Hypothalamus (tissue), 51 donors: ENCODE measurements around the gene ZNF273.
"Not testable (repeated sequence)": the region's sequence is repeated elsewhere in the genome, so short reads cannot be mapped to it uniquely, and the experiment has no call there.

Experiments used
- DNase-seq, 51 donors: peaks; one replicate each; lab custom pipeline; 2025; lab: John Stamatoyannopoulos, UW

Gene ZNF273

DNA sequence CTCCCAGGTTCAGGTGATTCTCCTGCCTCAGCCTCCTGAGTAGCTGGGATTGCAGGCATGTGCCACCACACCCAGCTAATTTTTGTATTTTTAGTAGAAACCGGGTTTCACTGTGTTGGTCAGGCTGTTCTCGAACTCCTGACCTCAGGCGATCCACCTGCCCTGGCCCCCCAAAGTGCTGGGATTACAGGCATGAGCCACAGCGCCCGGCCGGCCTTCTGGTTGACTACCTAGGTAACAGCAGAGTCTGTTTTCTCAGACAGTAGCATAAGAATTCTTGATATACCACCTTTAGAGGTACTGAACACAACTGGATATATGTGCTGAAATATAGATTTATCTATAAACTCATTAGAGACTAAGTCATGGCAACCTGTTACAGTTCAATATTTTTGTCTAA lies 36.9 kb downstream of the ZNF273 start:
- not testable (repeated sequence) for DNase-seq

GRCh38 chr7:64944667-64945502 lies 41.8 kb downstream of the ZNF273 start:
- DNase-seq, result not testable (repeated sequence)

- no peak for DNase-seq
Measured at GRCh38 chr7:64945503-64946175, 42.6 kb downstream of the ZNF273 start.

DNA sequence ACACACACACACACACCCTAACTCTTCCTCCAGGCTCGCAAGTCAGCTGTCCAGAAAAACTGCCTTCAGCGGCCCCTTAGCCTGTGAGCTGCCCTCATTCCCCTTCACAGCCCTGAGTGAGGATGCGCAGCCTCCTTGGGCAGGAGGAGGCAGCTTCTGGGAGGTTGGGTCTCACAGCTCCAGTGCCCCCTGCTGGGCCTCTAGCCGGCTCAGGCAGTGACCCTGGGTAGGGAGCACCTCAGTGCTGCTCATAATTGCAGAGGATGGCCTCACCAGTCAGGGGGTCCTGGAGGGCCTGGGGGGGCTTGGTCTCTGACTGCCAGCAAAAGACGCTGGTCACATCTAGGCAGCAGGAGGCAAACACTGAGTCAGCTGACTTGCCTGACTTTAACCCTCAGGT lies 43.7 kb downstream of the ZNF273 start:
- DNase-seq, result peak in 4 of 51 donors; percentile 2 to 22 (median 7)

GRCh38 chr7:64947252-64948000 lies 44.4 kb downstream of the ZNF273 start:
- peak in 1 of 51 donors; percentile 20 for DNase-seq

DNA sequence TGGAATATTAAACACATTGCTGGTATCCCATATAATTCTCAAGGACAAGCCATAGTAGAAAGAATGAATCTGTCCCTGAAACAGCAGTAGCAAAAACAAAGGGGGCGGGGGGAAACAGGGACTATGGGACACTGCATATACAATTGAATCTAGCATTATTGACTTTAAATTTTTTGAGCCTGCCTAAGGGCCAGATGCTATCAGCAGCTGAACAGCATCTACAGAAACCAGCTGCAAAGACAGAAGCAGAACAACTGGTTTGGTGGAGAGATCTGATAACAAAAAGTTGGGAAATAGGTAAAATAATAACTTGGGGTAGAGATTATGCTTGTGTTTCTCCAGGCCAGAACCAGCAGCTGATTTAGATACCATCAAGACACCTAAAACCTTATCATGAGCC lies 45.7 kb downstream of the ZNF273 start:
- DNase-seq, result not testable (repeated sequence)

- DNase-seq, result not testable (repeated sequence)
Measured at GRCh38 chr7:64950673-64951072, 47.6 kb downstream of the ZNF273 start.

DNA sequence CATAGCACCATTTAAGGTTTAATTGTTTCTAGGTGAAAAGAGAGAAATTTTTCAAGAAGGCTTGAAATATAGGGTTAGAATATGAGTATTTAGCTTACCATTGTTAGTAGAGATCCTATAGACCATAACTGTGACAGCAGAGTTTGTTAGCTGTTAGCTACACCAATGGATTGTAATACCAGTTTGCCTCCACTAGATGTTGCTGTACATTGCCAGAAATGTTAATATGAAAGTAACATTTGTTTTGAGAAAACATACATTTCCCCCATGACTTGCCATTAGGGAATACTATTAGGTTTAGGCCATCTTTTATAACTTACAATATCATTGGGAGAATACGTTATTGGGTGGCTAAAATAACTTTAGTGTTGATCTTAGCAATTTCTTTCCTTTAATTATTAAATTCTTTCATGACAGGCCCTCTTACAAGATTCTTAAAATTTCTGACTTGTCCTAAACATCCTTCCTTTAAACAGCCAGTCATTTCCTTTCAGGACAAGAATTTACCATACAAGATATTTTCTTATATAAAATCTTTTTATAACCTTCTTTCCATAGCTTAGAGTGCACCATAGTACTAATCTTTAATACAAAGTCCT lies 48.3 kb downstream of the ZNF273 start:
- peak in 1 of 51 donors; percentile 26 for DNase-seq

GRCh38 chr7:64959072-64959747 lies 56.1 kb downstream of the ZNF273 start:
- no peak for DNase-seq

- DNase-seq, result no peak
Measured at GRCh38 chr7:64965594-64965993, 62.5 kb downstream of the ZNF273 start.

DNA sequence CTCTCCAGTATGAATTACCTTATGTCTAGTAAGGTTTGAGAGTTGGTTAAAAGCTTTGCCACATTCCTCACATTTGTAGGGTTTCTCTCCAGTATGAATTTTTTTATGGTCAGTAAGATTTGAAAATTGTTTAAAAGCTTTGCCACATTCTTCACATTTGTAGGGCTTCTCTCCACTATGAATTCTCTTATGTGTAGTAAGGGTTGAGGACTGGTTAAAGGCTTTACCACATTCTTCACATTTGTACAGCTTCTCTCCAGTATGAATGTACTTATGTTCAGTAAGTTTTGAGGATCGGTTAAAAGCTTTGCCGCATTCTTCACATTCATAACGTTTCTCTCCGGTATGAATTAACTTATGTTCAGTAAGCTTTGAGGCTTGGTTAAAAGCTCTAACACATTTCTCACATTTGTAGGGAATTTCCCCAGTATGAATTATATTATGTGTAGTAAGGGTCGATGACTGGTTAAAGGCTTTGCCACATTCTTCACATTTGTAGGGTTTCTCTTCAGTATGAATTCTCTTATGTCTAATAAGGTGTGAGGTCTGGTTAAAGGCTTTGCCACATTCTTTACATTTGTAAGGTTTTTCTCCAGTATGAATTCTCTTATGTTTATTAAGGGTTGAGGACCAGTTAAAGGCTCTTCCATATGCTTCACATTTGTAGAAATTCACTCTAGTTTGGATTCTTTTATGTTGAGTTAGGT lies 75.6 kb downstream of the ZNF273 start:
- no peak for DNase-seq
